Mesothelial cell of epicardium (in vitro differentiated cells): Measurements from ENCODE around the gene NKAIN2. TPM values are rescaled to one million over a fixed set of nuclear protein-coding genes. Genes with fewer than 3 reads are reported as not detected.

Experiments used
- DNase-seq, 2 experiments: peaks; one replicate each; pipeline ENCODE4 v3.0.0; 2021; ENCODE audit warnings: low spot score in 2 of 2; ENCODE audit not compliant: unreplicated experiment in 2 of 2
- H3K27ac Mint-ChIP-seq: 2 replicates; pipeline ENCODE4 v1.8.0; 2021; ENCODE audit warnings: mixed read lengths
- H3K27me3 Mint-ChIP-seq: 2 replicates; pipeline ENCODE4 v1.8.0; 2021; ENCODE audit warnings: low read depth, mixed read lengths
- H3K36me3 Mint-ChIP-seq: 2 replicates; pipeline ENCODE4 v1.8.0; 2021; ENCODE audit warnings: mixed read lengths
- H3K4me1 Mint-ChIP-seq: 2 replicates; pipeline ENCODE4 v1.8.0; 2021; ENCODE audit warnings: mixed read lengths
- H3K4me3 Mint-ChIP-seq: 2 replicates; pipeline ENCODE4 v1.8.0; 2021; ENCODE audit warnings: mild to moderate bottlenecking, moderate library complexity, mixed read lengths
- H3K9me3 Mint-ChIP-seq: 2 replicates; pipeline ENCODE4 v1.8.0; 2021; ENCODE audit warnings: mixed read lengths
- total RNA-seq: library from RNA; stranded (reverse); gene quantifications from 3 replicates; pipeline ENCODE4 v1.2.1, GENCODE V29; 2021
- TF ChIP-seq, protein P1 (sequence below): fragments of 200-600 bp; sonication (generic); IDR thresholded peaks from one replicate; pipeline ENCODE4 v1.5.0; 2021; ENCODE audit warnings: antibody characterized with exemption; ENCODE audit not compliant: unreplicated experiment

NKAIN2 gene
- total RNA-seq, 1 donor from 2014 or later, result 1.6 TPM

DNA sequence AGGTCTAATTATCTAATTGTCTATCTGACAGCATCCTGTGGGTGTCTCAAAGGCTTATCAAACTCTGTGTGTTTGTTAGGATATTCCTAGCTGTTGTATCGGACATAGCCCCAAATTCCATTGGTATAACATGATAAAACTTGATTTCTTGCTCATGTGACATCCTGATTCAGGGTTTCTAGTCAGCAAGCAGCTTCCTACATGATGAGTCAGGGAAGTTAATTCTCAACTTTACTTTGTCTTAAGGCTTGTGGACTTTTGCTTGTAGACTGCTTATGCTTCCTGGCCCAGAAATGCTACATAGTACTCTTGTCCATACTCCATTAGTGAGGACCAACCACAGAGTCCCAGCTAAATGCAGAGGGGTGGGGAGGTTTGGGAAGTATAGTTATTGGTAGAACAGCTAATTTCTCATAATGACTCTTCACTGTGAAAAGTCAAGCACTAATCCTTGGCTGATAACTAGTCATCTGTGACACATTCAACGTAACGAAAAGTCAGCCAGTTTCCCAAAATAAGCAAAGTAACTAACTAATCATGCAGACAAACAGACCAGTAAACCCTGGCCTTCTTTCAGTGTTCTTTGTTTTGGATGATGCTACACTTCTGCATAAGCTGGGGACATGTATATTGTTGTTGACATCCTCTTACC lies 25.8 kb downstream of the NKAIN2 start:
- H3K4me3 Mint-ChIP-seq, result no peak overlapping the region
- H3K36me3 Mint-ChIP-seq, result no peaks in the 10 kb centered on the region
- DNase-seq, result no peak
- no peaks in the 10 kb centered on the region for H3K9me3 Mint-ChIP-seq
- no peak overlapping the region for H3K27ac Mint-ChIP-seq
- TF ChIP-seq, protein P1, sequence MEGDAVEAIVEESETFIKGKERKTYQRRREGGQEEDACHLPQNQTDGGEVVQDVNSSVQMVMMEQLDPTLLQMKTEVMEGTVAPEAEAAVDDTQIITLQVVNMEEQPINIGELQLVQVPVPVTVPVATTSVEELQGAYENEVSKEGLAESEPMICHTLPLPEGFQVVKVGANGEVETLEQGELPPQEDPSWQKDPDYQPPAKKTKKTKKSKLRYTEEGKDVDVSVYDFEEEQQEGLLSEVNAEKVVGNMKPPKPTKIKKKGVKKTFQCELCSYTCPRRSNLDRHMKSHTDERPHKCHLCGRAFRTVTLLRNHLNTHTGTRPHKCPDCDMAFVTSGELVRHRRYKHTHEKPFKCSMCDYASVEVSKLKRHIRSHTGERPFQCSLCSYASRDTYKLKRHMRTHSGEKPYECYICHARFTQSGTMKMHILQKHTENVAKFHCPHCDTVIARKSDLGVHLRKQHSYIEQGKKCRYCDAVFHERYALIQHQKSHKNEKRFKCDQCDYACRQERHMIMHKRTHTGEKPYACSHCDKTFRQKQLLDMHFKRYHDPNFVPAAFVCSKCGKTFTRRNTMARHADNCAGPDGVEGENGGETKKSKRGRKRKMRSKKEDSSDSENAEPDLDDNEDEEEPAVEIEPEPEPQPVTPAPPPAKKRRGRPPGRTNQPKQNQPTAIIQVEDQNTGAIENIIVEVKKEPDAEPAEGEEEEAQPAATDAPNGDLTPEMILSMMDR, result no peak
- H3K27me3 Mint-ChIP-seq, result peaks cover 84% of the 10 kb centered on the region
- peaks cover 12% of the 10 kb centered on the region for H3K4me1 Mint-ChIP-seq

DNA sequence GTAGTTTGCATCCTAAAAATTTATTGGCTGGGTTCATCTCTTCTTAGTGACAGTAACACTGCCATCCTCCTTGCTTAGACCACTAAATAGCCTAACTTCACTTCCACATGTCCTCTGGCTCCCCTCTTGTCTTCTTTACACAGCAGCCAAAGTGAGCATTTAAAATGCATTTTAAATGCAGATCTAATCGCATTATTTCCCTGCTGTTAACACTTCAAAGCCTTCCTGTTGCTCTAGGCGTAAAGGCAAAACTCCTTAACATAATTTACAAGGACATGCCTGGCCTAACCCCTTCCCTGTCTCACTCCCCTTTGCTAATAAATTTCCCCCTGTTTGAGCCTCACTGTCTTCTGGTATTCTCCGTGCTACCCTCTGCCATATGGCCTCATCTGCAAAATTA lies 26.5 kb downstream of the NKAIN2 start:
- H3K27ac Mint-ChIP-seq, result no peak overlapping the region
- no peak overlapping the region for H3K4me3 Mint-ChIP-seq
- DNase-seq, result no peak
- H3K27me3 Mint-ChIP-seq, result peaks cover 86% of the 10 kb centered on the region
- H3K9me3 Mint-ChIP-seq, result no peaks in the 10 kb centered on the region
- H3K4me1 Mint-ChIP-seq, result peaks cover 12% of the 10 kb centered on the region
- H3K36me3 Mint-ChIP-seq, result no peaks in the 10 kb centered on the region
- TF ChIP-seq, protein P1, result no peak

DNA sequence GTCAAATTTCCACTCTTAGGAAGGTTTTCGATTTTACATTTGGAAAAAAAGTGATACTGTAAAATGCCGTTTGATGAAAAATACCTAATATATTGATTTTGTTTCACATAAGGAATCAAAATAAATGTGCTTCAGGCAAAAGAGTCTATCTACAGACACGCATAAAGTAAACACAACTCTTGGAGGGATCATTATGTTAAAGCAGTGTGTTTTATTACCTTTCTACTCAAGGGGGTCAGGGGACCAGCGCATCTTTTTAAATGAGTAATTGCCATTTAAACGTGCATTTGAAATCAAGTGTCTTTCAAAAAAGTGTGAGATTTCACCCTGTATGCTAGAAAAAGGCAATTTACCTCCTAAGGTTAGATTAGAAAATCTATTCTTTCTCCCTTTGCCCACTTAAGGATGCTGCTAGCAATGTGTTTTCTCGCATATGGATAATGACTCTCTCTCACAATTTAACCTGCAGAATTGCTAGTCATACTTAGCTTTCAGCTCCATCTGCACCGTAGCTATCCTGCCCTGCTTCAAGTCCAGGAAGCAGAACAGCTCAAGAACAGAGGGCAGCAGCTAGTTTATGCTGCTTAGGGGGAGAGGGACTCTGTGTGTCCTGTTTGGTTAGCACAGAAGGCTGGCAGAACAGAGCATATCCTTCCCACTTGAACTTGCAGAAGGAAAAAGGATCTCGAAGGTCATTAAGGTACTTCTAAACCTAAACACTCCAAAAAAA lies 35.0 kb downstream of the NKAIN2 start:
- DNase-seq, result no peak
- Mint-ChIP-seq H3K27me3 (peaks cover 84% of the 10 kb centered on the region), H3K9me3 (no peaks in the 10 kb centered on the region), H3K36me3 (no peaks in the 10 kb centered on the region), H3K4me1 (peaks cover 8% of the 10 kb centered on the region), H3K27ac (no peak overlapping the region), H3K4me3 (no peak overlapping the region)
- TF ChIP-seq, protein P1, result no peak

DNA sequence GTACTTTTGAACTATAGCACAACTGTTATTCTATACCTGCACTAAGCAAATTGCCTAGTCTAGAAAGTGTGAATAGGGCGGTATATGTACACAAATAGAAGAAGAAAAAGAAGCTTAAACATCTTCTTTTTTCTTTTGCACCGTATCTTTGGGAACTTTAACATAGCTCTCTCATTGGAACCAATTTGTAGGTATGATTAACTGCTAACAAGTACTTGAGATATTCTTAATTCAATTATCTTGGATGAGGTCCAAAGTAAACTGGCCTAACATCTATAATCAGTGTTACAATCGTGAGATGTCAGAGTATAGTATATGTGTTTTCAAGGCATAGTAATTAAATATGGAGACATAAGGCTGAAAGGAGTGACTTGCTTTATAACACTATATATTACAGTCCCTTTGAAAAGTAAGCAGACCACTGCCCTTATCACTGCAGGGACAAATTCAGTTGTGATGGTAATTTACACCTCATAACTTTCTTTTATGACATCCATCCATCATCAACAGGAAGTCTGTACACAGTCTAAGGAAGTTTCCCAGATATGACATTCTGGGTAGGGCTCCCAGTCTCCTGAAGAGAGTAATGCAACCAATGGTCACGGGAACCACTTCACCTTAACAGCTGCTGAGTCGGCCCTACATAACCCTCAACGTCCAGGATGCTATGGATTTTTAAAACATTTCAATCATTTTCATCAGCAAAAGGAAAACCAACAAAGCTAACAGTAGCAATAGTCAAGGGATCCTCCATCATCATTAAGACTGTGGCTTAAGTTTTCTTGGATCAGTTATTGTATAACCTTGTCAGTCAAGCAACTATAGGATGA lies 37.6 kb downstream of the NKAIN2 start:
- H3K27me3 Mint-ChIP-seq, result peaks cover 85% of the 10 kb centered on the region
- TF ChIP-seq, protein P1, result no peak
- H3K4me3 Mint-ChIP-seq, result no peak overlapping the region
- no peaks in the 10 kb centered on the region for H3K36me3 Mint-ChIP-seq
- no peaks in the 10 kb centered on the region for H3K9me3 Mint-ChIP-seq
- no peak for DNase-seq
- peaks cover 8% of the 10 kb centered on the region for H3K4me1 Mint-ChIP-seq
- H3K27ac Mint-ChIP-seq, result no peak overlapping the region

DNA sequence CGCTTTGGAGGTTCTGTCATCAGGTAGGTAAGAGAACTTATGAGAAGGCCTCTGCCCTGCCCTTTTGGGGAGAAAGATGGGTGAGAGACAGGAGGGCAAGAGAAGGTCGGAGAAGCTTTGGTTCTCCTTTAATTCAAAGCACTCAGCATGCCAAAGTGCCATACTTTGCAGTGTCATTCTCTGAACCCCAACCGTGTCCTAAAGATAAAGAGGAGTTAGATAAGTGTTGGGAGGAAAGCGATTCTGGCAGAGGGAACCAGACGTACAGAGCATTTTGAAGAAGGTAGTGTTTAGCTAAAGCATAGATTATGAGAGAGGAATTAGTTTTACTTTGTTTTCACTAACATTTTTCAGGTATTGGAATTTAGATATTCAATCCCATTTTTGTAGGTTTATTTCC lies 40.3 kb downstream of the NKAIN2 start:
- Mint-ChIP-seq H3K36me3 (no peaks in the 10 kb centered on the region), H3K4me3 (no peak overlapping the region), H3K27me3 (peaks cover 86% of the 10 kb centered on the region), H3K27ac (no peak overlapping the region), H3K9me3 (no peaks in the 10 kb centered on the region), H3K4me1 (peaks cover 8% of the 10 kb centered on the region)
- DNase-seq, result no peak
- TF ChIP-seq, protein P1, result no peak
